Measurements from ENCODE around the gene KRAS. TPM values are rescaled to one million over a fixed set of nuclear protein-coding genes. Genes with fewer than 3 reads are reported as not detected.
A peak's percentile ranks its signal among the peaks of the same experiment; 100 is the strongest.

KRAS gene
- total RNA-seq, 1 donor from 2014 or later, result 45.8 TPM

DNA sequence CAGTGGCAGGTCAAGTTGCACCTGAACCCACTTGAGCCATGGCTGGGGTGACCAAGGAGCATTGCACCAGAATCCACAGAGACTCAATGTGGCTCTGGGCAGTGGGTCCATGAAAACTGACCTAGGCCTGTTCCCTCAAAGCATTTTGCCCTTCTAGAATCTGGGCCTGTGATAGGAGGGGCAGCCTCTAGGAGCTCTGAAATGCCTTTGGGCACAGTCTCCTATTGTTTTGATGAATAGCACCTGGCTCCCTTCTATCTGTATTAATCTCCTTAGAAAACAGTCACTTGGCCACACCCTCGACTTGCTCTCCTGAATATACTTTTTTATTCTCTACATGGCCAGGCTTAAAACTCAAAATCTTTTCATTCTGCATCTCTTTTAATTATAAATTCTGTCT, 14.1 kb upstream of the KRAS start:
- ATAC-seq (ENCODE audit: low read depth) (no peak), DNase-seq (no peak)
- ChIA-PET POLR2A (interaction anchor here (0.6 to 1.5 kb wide), 5 partner anchors 14 to 69 kb away, joined by 3 to 7 read pairs (median 4); partner anchors contain the start of gene KRAS), CTCF (interaction anchor here (1.1 kb wide), 1 partner anchor 24 kb away, joined by 3 read pairs; no protein-coding TSS in a partner anchor)
- Mint-ChIP-seq H3K4me1 (peaks cover 22% of the 10 kb centered on the region), H3K4me3 (no peak overlapping the region), H3K9me3 (no peaks in the 10 kb centered on the region), H3K36me3 (ENCODE audit: low read depth) (no peaks in the 10 kb centered on the region), H3K27me3 (no peaks in the 10 kb centered on the region), H3K27ac (no peak overlapping the region)
- intact Hi-C loops (cut with micrococcal nuclease), result no loop called here
- TF ChIP-seq, protein P1, sequence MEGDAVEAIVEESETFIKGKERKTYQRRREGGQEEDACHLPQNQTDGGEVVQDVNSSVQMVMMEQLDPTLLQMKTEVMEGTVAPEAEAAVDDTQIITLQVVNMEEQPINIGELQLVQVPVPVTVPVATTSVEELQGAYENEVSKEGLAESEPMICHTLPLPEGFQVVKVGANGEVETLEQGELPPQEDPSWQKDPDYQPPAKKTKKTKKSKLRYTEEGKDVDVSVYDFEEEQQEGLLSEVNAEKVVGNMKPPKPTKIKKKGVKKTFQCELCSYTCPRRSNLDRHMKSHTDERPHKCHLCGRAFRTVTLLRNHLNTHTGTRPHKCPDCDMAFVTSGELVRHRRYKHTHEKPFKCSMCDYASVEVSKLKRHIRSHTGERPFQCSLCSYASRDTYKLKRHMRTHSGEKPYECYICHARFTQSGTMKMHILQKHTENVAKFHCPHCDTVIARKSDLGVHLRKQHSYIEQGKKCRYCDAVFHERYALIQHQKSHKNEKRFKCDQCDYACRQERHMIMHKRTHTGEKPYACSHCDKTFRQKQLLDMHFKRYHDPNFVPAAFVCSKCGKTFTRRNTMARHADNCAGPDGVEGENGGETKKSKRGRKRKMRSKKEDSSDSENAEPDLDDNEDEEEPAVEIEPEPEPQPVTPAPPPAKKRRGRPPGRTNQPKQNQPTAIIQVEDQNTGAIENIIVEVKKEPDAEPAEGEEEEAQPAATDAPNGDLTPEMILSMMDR (IDR thresholded peaks at IDR 0.05), result no peak

GRCh38 chr12:25264114-25264513, 13.4 kb upstream of the KRAS start:
- intact Hi-C loops (cut with micrococcal nuclease), result no loop called here
- DNase-seq (no peak), ATAC-seq (ENCODE audit: low read depth) (no peak)
- Mint-ChIP-seq H3K27ac (no peak overlapping the region), H3K27me3 (no peaks in the 10 kb centered on the region), H3K4me1 (peaks cover 14% of the 10 kb centered on the region), H3K4me3 (no peak overlapping the region), H3K36me3 (ENCODE audit: low read depth) (no peaks in the 10 kb centered on the region), H3K9me3 (no peaks in the 10 kb centered on the region)
- ChIA-PET CTCF (interaction anchor here (1.1 kb wide), 1 partner anchor 23 kb away, joined by 3 read pairs; no protein-coding TSS in a partner anchor), POLR2A (interaction anchor here (0.6 to 1.5 kb wide), 4 partner anchors 15 to 121 kb away, joined by 3 to 4 read pairs (median 3); no protein-coding TSS in a partner anchor)
- TF ChIP-seq, protein P1 (IDR thresholded peaks at IDR 0.05), result no peak

- Mint-ChIP-seq H3K27me3 (no peaks in the 10 kb centered on the region), H3K27ac (no peak overlapping the region)
- peak; percentile 21 for ATAC-seq (ENCODE audit: low read depth)
Measured at GRCh38 chr12:25263594-25263993, 12.9 kb upstream of the KRAS start.

GRCh38 chr12:25262389-25263074, 11.8 kb upstream of the KRAS start:
- ChIA-PET POLR2A (interaction anchor here (0.6 to 1.2 kb wide), 4 partner anchors 9 to 108 kb away, joined by 3 read pairs; no protein-coding TSS in a partner anchor), CTCF (interaction anchor here (1.2 kb wide), 1 partner anchor 21 kb away, joined by 3 read pairs; no protein-coding TSS in a partner anchor)
- DNase-seq (no peak), ATAC-seq (ENCODE audit: low read depth) (no peak)
- Mint-ChIP-seq H3K9me3 (no peaks in the 10 kb centered on the region), H3K4me1 (peaks cover 14% of the 10 kb centered on the region), H3K27ac (no peak overlapping the region), H3K36me3 (ENCODE audit: low read depth) (no peaks in the 10 kb centered on the region), H3K27me3 (no peaks in the 10 kb centered on the region), H3K4me3 (no peak overlapping the region)
- TF ChIP-seq, protein P1 (IDR thresholded peaks at IDR 0.05), result no peak
- intact Hi-C loops (cut with micrococcal nuclease), result no loop called here

More at GRCh38 chr12:25263594-25263993, 12.9 kb upstream of the KRAS start:
- no peak for DNase-seq
- peaks cover 14% of the 10 kb centered on the region for H3K4me1 Mint-ChIP-seq
- ChIA-PET POLR2A (interaction anchor here (1.5 kb wide), 1 partner anchor 14 kb away, joined by 3 read pairs; no protein-coding TSS in a partner anchor), CTCF (no interaction called here)
- H3K36me3 Mint-ChIP-seq (ENCODE audit: low read depth), result no peaks in the 10 kb centered on the region
- H3K4me3 Mint-ChIP-seq, result no peak overlapping the region
- TF ChIP-seq, protein P1 (IDR thresholded peaks at IDR 0.05), result no peak
- H3K9me3 Mint-ChIP-seq, result no peaks in the 10 kb centered on the region
- intact Hi-C loops (cut with micrococcal nuclease), result no loop called here

DNA sequence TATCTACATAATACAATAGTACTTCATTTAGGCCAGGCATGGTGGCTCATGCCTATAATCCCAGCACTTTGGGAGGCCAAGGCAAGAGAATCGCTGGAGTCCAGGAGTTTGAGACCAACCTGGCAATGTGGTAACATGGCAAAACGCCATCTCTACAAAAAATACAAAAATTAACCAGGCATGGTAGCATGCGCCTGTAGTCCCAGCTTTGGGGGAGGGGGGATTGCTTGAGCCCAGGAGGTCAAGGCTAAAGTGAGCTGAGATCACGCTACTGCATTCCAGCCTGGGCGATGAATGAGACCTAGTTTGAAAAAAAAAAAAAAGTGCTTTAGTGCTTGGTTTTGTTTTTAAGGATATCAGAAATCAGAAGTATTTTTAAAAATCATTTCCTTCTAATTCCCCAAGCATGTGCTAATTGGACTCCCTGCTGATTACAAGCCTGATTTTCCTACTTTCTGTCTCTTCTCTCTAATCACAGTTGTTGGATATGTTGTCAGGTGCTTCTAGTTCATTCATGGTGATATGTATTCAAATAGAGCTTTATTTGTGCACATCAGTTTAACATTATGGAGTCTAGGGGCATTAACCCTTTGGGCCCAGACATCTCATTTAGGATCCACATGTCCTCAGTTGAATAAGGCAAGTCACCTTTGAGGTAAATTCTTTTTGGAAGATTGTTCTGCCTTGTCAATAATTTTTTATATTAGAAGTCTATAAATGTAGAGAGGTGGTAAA, 7.0 kb upstream of the KRAS start:
- CTCF ChIA-PET, result no interaction called here
- no peak overlapping the region for H3K4me3 Mint-ChIP-seq
- intact Hi-C loops (cut with micrococcal nuclease), result no loop called here
- H3K27me3 Mint-ChIP-seq, result no peaks in the 10 kb centered on the region
- H3K27ac Mint-ChIP-seq, result no peak overlapping the region
- TF ChIP-seq, protein P1 (IDR thresholded peaks at IDR 0.05), result no peak
- POLR2A ChIA-PET, result interaction anchor here (0.7 kb wide), 1 partner anchor 131 kb away, joined by 5 read pairs; no protein-coding TSS in a partner anchor
- peaks cover 14% of the 10 kb centered on the region for H3K4me1 Mint-ChIP-seq
- no peaks in the 10 kb centered on the region for H3K9me3 Mint-ChIP-seq
- no peaks in the 10 kb centered on the region for H3K36me3 Mint-ChIP-seq (ENCODE audit: low read depth)
- no peak for DNase-seq
- ATAC-seq (ENCODE audit: low read depth), result no peak
